Smooth muscle cell (in vitro differentiated cells): ENCODE data around the gene USP26. TPM values are rescaled to one million over a fixed set of nuclear protein-coding genes. Genes with fewer than 3 reads are reported as not detected.
"Not testable (repeated sequence)": the region's sequence is repeated elsewhere in the genome, so short reads cannot be mapped to it uniquely, and the experiment has no call there.

ENCODE experiments used
- DNase-seq: peaks from one replicate; lab custom pipeline; 2025; ENCODE audit not compliant: unreplicated experiment; lab: John Stamatoyannopoulos, UW
- H2AFZ ChIP-seq: fragments of 200-600 bp; sonication (generic); 2 replicates; pipeline ENCODE4 v1.6.0; 2016; ENCODE audit warnings: antibody characterized with exemption, low read depth, mild to moderate bottlenecking
- H3F3A ChIP-seq: fragments of 200-600 bp; sonication (generic); 2 replicates; pipeline ENCODE4 v1.6.0; 2017; ENCODE audit warnings: antibody characterized with exemption, low read depth
- H3K27ac ChIP-seq: fragments of 200-600 bp; sonication (generic); 2 replicates; pipeline ENCODE4 v1.5.1; 2016; ENCODE audit warnings: low read depth, mild to moderate bottlenecking
- H3K27me3 ChIP-seq: fragments of 200-600 bp; sonication (generic); 2 replicates; pipeline ENCODE4 v1.6.1; 2016; ENCODE audit warnings: low read depth, mild to moderate bottlenecking
- H3K36me3 ChIP-seq: fragments of 200-600 bp; sonication (generic); 2 replicates; pipeline ENCODE4 v1.5.1; 2016; ENCODE audit warnings: low read depth
- H3K4me1 ChIP-seq: fragments of 200-600 bp; sonication (generic); 2 replicates; pipeline ENCODE4 v1.5.1; 2016; ENCODE audit warnings: low read depth
- H3K4me2 ChIP-seq: fragments of 200-600 bp; sonication (generic); 2 replicates; pipeline ENCODE4 v1.6.0; 2016; ENCODE audit warnings: mild to moderate bottlenecking
- H3K4me3 ChIP-seq: fragments of 200-600 bp; sonication (generic); 2 replicates; pipeline ENCODE4 v1.5.1; 2016; ENCODE audit warnings: mild to moderate bottlenecking
- H3K79me2 ChIP-seq: fragments of 200-600 bp; sonication (generic); 2 replicates; pipeline ENCODE4 v1.6.0; 2016; ENCODE audit warnings: low read depth, mild to moderate bottlenecking
- H3K9ac ChIP-seq: fragments of 200-600 bp; sonication (generic); 2 replicates; pipeline ENCODE4 v1.6.0; 2016; ENCODE audit warnings: low read depth
- H3K9me3 ChIP-seq: fragments of 200-600 bp; sonication (generic); replicated peaks from 2 replicates; pipeline ENCODE4 v1.5.1; 2016; ENCODE audit warnings: low read depth
- H4K20me1 ChIP-seq: fragments of 200-600 bp; sonication (generic); 2 replicates; pipeline ENCODE4 v1.6.0; 2016; ENCODE audit warnings: low read depth
- CTCF ChIP-seq: fragments of 200-600 bp; sonication (generic); IDR thresholded peaks from 2 replicates; pipeline ENCODE4 v1.5.1; 2017; ENCODE audit warnings: borderline replicate concordance, mild to moderate bottlenecking, antibody characterized with exemption; ENCODE audit not compliant: insufficient read depth, poor library complexity, severe bottlenecking
- WGBS: methylation state at CpG from one replicate; pipeline ENCODE4 v1.1.7; 2016; ENCODE audit warnings: low lambda C conversion rate; 5-methylcytosine and 5-hydroxymethylcytosine counted together
- polyA plus RNA-seq: library from polyadenylated mRNA; unstranded; fragments of >200 nt; fragmentation: Nextera tagmentation; extraction: Ambion mirVana; gene quantifications from 2 replicates; pipeline ENCODE4 v1.2.1, GENCODE V29; 2016
- total RNA-seq: library from RNA; depleted of rRNA; stranded (reverse); fragments of >200 nt; gene quantifications from 2 replicates; pipeline ENCODE4 v1.2.3, GENCODE V29; 2014

USP26 gene
- total and polyA plus RNA-seq, 2 experiments from 2014 or later = not detected

DNA sequence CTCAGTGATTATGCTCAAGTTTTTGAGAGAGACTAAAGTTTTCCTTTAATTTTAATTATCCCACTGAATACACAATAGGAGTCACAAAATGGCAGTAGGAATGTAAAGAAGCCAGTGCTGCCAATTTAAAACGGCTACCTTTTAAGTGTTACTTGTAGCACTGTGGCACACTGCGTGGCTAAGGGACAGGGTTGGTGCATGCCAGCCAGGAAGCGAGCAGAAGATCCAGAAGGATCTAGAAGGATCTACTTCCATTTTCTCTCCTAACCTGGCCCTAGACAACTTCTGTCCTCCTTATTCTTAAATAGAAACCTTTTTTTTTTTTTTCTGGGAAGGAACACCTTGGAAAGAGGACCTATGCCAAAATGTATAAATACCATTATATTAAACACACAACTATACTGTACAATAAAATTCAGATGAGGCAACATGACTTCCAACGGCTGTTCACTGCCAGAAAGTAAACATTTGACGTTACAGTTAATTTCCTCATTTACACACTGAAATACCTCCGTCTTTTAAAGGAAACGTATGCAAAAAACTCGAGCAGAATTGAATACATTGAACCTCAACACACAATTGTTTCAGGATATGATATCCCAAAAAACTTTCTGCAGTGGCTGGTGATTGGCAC, 2.7 kb downstream of the USP26 start:
- no peaks in the 10 kb centered on the region for H3F3A ChIP-seq
- H2AFZ ChIP-seq = no peak overlapping the region
- no peaks in the 10 kb centered on the region for H3K79me2 ChIP-seq
- no peak overlapping the region for H3K27ac ChIP-seq
- H3K4me1 ChIP-seq = no peaks in the 10 kb centered on the region
- no peak overlapping the region for H3K4me3 ChIP-seq
- no peaks in the 10 kb centered on the region for H3K27me3 ChIP-seq
- no peak for TF ChIP-seq CTCF
- 84% methylated on average over 8 of the region's 8 CpGs for WGBS
- H4K20me1 ChIP-seq = no peaks in the 10 kb centered on the region
- DNase-seq = no peak
- no peaks in the 10 kb centered on the region for H3K36me3 ChIP-seq
- H3K9ac ChIP-seq = no peak overlapping the region
- no peaks in the 10 kb centered on the region for H3K9me3 ChIP-seq
- H3K4me2 ChIP-seq = no peak overlapping the region

DNA sequence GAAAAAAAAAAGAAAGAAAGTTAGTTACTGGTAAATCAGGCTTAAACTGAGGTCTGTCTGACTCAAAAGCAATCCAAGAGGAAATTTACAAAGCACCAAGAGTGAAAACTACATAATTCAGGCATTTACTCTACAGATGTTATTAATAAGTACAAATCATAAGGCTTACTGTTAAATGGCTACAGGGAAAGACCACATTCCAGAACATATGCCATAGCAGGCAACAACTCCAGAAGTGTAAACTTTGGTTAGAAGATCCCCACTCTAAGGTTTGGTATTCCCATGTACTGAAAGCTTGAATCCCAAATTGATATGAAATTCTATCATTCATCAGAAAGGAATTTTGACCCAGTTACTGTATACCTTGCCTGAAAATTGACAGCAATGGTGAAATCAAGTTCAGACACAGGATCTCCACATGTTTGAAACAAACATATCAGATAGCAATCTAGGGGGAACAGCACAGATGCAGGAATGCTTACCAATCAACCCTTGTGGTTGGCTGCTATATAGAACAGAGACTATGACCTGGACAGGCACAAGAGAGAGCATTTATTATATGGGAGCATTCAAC, 6.6 kb downstream of the USP26 start:
- H3K9ac ChIP-seq = no peak overlapping the region
- H3K27ac ChIP-seq = no peak overlapping the region
- H3F3A ChIP-seq = no peaks in the 10 kb centered on the region
- no peak overlapping the region for H2AFZ ChIP-seq
- H3K27me3 ChIP-seq = no peaks in the 10 kb centered on the region
- no peaks in the 10 kb centered on the region for H3K4me1 ChIP-seq
- no peak for DNase-seq
- H3K79me2 ChIP-seq = no peaks in the 10 kb centered on the region
- H3K36me3 ChIP-seq = no peaks in the 10 kb centered on the region
- TF ChIP-seq CTCF = no peak
- no peaks in the 10 kb centered on the region for H3K9me3 ChIP-seq
- H3K4me3 ChIP-seq = no peak overlapping the region
- H4K20me1 ChIP-seq = no peaks in the 10 kb centered on the region
- H3K4me2 ChIP-seq = no peak overlapping the region

- TF ChIP-seq CTCF = no peak
- H3K27ac ChIP-seq = no peak overlapping the region
- no peaks in the 10 kb centered on the region for H3F3A ChIP-seq
Measured at GRCh38 chrX:133089411-133089810, 7.5 kb downstream of the USP26 start.

GRCh38 chrX:133085785-133086184, 11.1 kb downstream of the USP26 start:
- Histone ChIP-seq H3K9me3 (no peaks in the 10 kb centered on the region), H4K20me1 (no peaks in the 10 kb centered on the region), H3K36me3 (no peaks in the 10 kb centered on the region), H3K4me3 (no peak overlapping the region), H3K9ac (no peak overlapping the region), H3K4me1 (no peaks in the 10 kb centered on the region), H3F3A (no peaks in the 10 kb centered on the region), H2AFZ (no peak overlapping the region), H3K27me3 (no peaks in the 10 kb centered on the region), H3K27ac (no peak overlapping the region), H3K4me2 (no peak overlapping the region), H3K79me2 (no peaks in the 10 kb centered on the region)
- TF ChIP-seq CTCF = no peak
- DNase-seq = no peak
- WGBS = 61% methylated on average over 3 of the region's 3 CpGs

More at GRCh38 chrX:133089411-133089810, 7.5 kb downstream of the USP26 start:
- no peaks in the 10 kb centered on the region for H3K9me3 ChIP-seq
- H3K79me2 ChIP-seq = no peaks in the 10 kb centered on the region
- no peak overlapping the region for H3K9ac ChIP-seq
- H3K4me3 ChIP-seq = no peak overlapping the region
- H3K4me1 ChIP-seq = no peaks in the 10 kb centered on the region
- no peaks in the 10 kb centered on the region for H4K20me1 ChIP-seq
- DNase-seq = no peak
- H3K27me3 ChIP-seq = no peaks in the 10 kb centered on the region
- no peaks in the 10 kb centered on the region for H3K36me3 ChIP-seq
- no peak overlapping the region for H3K4me2 ChIP-seq
- no peak overlapping the region for H2AFZ ChIP-seq

GRCh38 chrX:133085056-133085455, 11.9 kb downstream of the USP26 start:
- H3K9ac ChIP-seq, H3K4me3 ChIP-seq, H3K79me2 ChIP-seq, H3K4me2 ChIP-seq, DNase-seq, H3K27me3 ChIP-seq, H3K4me1 ChIP-seq, H3K36me3 ChIP-seq, H3K9me3 ChIP-seq, H3K27ac ChIP-seq, H2AFZ ChIP-seq, H4K20me1 ChIP-seq, H3F3A ChIP-seq: not testable (repeated sequence)
- WGBS = 85% methylated on average over 4 of the region's 4 CpGs
